ENCODE results near the gene DGKH.
A peak's percentile ranks its signal among the peaks of the same experiment; 100 is the strongest.

DGKH gene, protein sequence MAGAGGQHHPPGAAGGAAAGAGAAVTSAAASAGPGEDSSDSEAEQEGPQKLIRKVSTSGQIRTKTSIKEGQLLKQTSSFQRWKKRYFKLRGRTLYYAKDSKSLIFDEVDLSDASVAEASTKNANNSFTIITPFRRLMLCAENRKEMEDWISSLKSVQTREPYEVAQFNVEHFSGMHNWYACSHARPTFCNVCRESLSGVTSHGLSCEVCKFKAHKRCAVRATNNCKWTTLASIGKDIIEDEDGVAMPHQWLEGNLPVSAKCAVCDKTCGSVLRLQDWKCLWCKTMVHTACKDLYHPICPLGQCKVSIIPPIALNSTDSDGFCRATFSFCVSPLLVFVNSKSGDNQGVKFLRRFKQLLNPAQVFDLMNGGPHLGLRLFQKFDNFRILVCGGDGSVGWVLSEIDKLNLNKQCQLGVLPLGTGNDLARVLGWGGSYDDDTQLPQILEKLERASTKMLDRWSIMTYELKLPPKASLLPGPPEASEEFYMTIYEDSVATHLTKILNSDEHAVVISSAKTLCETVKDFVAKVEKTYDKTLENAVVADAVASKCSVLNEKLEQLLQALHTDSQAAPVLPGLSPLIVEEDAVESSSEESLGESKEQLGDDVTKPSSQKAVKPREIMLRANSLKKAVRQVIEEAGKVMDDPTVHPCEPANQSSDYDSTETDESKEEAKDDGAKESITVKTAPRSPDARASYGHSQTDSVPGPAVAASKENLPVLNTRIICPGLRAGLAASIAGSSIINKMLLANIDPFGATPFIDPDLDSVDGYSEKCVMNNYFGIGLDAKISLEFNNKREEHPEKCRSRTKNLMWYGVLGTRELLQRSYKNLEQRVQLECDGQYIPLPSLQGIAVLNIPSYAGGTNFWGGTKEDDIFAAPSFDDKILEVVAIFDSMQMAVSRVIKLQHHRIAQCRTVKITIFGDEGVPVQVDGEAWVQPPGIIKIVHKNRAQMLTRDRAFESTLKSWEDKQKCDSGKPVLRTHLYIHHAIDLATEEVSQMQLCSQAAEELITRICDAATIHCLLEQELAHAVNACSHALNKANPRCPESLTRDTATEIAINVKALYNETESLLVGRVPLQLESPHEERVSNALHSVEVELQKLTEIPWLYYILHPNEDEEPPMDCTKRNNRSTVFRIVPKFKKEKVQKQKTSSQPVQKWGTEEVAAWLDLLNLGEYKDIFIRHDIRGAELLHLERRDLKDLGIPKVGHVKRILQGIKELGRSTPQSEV

GRCh38 chr13:42048342-42048683 lies at the start of gene DGKH:
Gene DGKH, plus strand, starts transcription at chr13:42048648. Its CDS starts 126 bp downstream, at chr13:42048774.
- no peak for DNase-seq

- no peak for DNase-seq
Observed at GRCh38 chr13:42000846-42001245, 47.6 kb upstream of the DGKH start.

- DNase-seq: no peak
Observed at GRCh38 chr13:42001580-42001979, 46.9 kb upstream of the DGKH start.

DNA sequence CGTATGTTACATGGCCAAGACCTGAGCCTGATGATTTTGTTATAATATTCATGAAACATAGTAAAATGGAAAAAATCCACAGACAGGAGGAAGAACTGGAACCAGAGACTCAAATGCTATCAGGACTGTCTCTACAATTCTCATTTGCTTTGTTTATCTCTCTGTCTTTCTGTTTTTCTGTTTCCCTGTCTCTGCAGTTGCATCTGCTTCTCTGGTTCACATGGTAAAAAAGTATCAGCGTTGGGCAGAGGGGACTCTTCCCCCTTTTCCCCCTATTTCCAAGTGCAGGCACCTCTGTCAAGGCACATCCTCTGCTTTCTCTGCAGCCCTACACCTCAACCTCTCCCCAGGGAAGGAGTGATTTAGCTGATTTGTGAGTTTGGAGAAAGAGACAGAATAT lies 46.4 kb upstream of the DGKH start:
- DNase-seq: no peak

- DNase-seq: no peak
Observed at GRCh38 chr13:42007844-42008243, 40.6 kb upstream of the DGKH start.

DNA sequence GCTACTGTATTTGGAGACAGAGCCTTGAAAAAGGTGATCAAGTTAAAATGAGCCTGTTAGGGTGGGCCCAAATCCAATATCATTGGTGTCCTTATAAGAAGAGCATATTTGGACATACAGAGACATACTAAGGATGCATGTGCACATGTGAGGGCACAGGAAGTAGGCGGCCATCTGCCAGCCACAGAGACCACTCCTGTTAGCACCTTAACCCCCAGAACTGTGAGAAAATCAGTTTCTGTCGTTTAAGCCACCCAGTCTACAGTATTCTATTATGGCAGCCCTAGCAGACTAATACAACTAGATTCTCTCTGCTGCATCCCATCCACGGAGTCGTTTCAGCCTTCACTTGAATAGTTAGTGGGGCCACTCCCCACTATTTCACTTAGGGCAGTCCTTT lies 39.4 kb upstream of the DGKH start:
- DNase-seq: no peak

- DNase-seq: no peak
Observed at GRCh38 chr13:42011601-42012350, 36.7 kb upstream of the DGKH start.

- DNase-seq: no peak
Observed at GRCh38 chr13:42014119-42014518, 34.3 kb upstream of the DGKH start.

DNA sequence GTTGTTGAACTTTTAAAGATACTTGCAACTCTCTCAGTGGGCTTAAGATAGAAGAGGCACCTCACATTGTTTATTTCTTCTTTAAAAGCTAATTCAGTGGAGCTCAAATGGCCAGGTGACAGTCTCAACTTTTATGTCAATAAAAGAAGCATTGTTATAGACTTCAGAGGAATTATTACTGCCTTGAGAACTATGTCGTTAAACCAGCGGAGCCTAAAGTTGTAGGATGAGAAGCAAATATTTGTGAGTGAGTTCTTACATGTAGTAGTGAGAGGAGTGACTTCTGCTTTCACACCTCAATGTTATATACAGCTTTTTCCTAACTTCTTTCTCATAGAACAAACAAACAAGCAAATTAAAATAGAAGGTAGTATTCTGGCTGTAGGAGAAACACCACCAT lies 31.2 kb upstream of the DGKH start:
- DNase-seq: no peak

- DNase-seq: no peak
Observed at GRCh38 chr13:42021851-42022250, 26.6 kb upstream of the DGKH start.

GRCh38 chr13:42022336-42022735 lies 26.1 kb upstream of the DGKH start:
- no peak for DNase-seq

DNA sequence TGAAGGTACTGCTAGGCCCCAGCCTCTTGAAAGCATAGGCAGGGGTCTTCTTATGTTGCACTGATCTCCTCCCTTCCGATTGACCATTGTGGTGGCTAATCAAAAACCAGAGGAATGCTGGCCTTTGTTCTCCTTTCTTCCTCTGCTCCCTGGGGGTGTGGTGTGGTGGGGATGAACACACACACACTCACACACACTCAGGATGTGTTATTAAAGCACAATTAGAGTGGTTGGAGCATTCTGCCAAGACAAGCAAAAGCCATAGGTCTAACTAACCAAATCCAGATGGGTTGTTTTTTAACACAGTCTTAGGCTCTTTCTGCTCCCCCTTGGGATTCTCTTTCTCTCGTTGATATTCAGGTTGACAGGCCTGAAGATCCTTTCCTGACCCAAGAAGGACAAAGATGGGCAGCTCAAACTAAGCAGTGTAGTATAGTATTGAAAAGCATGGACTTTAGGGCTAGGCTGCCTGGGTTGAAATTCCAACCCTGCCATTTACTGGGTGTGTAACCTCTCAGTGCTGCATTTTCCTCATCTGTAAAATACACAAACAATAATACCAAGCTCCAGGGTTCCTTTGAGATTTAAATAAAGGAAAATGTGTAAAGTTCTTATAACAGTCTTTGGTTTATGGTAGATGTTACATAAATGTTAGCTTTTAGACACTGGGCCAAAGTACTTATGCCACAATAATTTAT lies 25.5 kb upstream of the DGKH start:
- no peak for DNase-seq

- no peak for DNase-seq
Observed at GRCh38 chr13:42027286-42027685, 21.2 kb upstream of the DGKH start.

DNA sequence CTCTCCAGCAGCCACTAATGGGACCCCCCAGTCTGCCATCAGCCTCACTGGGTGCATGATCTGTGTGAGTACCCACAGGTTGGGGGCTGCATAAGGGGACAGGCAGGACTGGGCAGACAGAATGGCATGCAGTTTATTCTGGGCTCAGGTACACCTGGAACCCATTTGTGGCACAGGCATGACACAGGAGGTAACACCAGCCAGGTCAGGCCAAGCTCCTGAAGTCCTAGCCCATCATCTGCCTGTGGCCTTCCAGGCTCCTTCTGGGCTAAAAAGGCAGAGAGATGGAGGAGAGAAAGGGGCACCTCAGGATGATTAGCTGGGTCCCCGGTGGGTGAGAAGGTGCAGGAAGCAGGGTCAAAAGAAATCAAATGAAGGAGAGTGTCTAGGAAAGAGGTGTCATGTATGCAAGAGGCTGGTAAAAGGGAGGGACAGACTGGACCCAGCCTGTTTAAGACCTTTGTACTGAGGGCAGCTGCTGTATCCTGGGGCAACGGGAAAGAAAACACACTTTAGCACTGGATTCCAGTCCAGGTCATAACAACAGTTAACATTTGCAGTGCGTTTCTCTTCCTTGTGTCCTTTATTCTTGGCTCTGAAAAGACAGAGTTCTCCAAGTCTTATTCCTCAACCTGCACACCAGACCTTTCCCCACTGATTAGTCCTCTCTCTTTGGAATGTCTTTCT lies 20.2 kb upstream of the DGKH start:
- no peak for DNase-seq

DNA sequence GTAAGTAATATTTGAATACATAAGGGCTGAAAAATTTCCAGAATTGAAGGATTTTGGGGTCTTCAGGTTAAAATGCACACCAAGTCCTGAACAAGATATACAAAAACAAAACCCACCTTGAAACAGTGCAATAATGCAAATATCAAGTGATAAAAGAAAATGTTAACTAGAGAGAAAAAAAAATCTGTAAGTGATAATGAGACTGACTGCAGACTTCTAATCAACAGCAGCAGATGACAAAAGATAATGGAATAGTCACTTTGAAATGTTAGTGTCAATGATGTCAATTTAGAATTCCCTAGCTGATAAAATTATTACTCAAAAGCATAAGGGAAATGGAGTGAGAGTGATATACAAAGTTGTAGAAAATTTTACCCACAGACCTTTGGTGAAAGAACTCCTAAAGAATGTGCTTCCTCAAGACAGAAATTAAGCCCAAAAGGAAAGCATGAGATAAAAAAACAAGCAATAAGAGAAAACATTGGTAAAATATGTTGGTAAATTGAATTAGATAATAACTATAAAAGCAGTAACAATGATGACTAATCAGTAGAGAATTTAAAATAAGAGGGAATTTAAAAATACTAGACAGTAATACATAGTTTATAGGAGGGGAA lies 12.4 kb upstream of the DGKH start:
- no peak for DNase-seq

DNA sequence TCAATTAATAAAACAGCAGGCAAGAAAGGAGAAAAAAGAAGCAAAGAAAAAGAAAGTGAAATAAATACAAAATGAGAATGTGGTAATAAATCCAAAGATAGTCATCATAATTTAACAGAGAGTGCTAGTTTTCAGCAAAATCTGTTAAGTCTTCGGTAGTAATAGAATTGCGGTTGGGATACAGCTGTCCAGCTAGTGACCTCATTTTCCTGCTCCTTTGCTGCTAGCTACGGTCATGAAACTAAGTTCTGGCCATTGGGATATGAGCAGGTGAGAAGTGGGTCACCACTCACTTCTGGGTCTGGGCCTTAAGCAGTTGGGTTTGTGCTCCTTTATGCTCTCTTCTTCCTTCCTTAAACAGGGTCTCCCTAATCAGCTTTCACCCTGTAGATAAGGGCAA lies 11.7 kb upstream of the DGKH start:
- DNase-seq: no peak

DNA sequence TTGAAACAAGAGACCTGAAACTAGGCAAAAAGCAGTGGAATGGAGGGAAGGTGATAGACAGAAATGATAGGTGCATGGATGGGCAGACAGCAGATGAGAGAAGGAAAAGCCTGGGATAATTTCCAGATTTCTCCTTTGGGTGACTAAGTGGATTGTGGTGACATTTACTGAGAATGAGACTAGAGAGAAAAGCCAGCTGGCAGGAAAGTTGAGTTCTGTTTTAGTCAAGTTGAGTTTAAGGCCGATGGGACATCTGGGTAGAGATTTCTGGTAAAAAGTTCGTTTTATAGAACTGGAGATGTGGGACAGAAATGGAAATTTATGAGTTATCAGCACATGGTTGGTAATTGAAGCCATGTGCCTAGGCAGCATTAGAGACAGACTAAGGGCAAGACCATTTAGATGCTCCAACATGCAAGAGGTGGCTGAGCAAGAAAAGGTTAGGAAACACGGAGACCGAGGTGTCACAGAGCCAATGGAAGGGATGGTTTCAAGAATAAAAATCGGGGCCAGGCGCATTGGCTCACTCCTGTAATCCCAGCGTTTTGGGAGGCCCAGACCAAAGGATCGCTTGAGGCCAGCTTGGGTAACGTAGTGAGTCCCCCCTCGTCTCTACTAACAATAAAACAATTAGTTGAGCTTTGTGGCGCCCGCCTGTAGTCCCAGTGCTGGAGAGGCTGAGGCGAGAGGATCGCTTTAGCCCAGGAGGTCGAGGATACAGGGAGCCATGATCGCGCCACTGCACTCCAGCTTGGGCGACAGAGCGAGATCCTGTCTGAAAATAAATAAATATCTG lies 9.6 kb upstream of the DGKH start:
- no peak for DNase-seq

DNA sequence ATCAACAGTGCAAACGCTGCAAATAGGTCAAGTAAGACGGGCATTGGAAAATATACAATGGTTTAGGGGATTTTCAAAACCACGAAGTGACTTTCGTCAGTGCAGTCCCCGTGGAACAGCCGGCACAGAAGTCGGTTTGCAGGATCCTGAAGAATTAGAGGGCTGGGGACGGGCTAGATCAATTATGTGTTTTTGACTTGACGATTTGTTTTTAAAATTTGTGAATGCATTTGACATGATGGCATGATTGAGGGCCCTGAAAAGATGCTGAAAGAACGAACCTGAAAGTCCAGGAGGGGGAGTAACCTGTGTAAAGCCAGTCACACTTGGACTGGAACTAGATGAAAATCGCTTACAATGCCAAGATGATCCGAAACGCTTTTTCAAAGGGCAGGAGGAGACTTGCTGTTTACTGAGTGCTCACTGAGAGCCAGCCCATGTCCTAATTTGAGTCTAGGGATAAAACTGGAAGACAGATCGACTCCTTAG lies 8.9 kb upstream of the DGKH start:
- DNase-seq: peak in 1 of 2 experiments; percentile 34

DNA sequence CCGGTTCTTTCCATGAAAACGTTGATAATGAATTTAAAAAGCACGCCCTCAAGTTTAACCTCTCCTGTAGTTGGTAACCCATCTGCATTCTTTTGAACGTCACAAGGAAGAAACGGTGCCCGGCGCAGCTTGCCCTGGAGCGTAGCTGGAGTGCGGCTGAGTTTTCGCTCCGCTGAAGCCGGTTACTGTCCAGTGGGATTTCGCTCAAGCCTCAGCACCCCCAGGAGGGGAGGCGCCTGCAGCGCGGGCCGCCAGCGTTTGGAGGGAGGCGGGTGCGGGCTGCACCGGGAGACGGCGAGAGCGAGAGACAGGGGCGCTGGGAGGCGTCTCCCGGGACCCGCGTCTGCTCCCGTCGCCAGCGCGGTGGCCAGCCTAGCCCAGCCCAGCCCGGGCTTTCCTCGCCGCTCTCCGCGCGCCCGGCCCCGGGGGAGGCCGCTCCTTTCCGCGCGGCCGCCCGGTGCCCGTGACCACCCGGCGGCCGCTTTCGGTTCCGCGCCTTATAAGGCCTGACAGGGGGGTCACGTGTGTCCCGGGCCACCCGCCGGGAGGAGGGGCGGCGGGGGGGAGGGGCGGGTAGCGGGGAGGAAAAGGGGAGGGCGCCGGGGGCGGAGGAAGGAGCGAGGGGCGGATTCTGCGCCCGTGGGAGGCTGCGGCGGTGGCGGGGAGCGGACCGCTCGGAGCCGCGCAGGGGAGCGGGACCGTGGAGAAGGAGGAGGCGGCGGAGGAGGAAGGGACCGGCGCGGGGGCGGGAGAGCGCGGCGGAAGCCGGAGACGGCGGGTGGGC lies 8.3 kb upstream of the DGKH start:
- DNase-seq: peak; percentile 75 to 79

Data from NCI-H524 (cell line).